ENCODE results near the gene NUDT2. TPM values are rescaled to one million over a fixed set of nuclear protein-coding genes. Genes with fewer than 3 reads are reported as not detected.

Gene NUDT2
- total and polyA plus RNA-seq, 5 donors = 20.5 to 27.4 (median 23.4) TPM

- 86% methylated on average over 2 of the region's 2 CpGs for WGBS
- intact Hi-C loops (cut with DNase I) = no loop called here
Observed at GRCh38 chr9:34317436-34317835, 11.9 kb upstream of the NUDT2 start.

GRCh38 chr9:34318163-34318790 is 11.1 kb upstream of the NUDT2 start:
- H3K9me3 ChIP-seq (ENCODE audit: control insufficient read depth, low read length) = no peaks in the 10 kb centered on the region
- no peak overlapping the region for H3K27ac ChIP-seq (ENCODE audit: low read length)
- DNase-seq (peak in 1 of 3 donors; percentile 55), ATAC-seq (no peak)
- WGBS = 95% methylated on average over 44 of the region's 44 CpGs
- H3K4me1 ChIP-seq (ENCODE audit: control insufficient read depth, insufficient read depth, low read length) = no peaks in the 10 kb centered on the region
- H3K4me3 ChIP-seq (ENCODE audit: low read length) = no peak overlapping the region
- H3K27me3 ChIP-seq (ENCODE audit: control insufficient read depth, insufficient read depth) = no peaks in the 10 kb centered on the region
- intact Hi-C loops (cut with DNase I) = no loop called here

More at GRCh38 chr9:34317436-34317835, 11.9 kb upstream of the NUDT2 start:
- Histone ChIP-seq H3K9me3 (ENCODE audit: control insufficient read depth, low read length) (no peaks in the 10 kb centered on the region), H3K4me3 (ENCODE audit: low read length) (no peak overlapping the region), H3K27me3 (ENCODE audit: control insufficient read depth, insufficient read depth) (no peaks in the 10 kb centered on the region), H3K27ac (ENCODE audit: low read length) (no peak overlapping the region), H3K4me1 (ENCODE audit: control insufficient read depth, insufficient read depth, low read length) (no peaks in the 10 kb centered on the region)
- DNase-seq (no peak), ATAC-seq (no peak)

GRCh38 chr9:34321451-34321850 is 7.9 kb upstream of the NUDT2 start:
- H3K4me3 ChIP-seq (ENCODE audit: low read length) = no peak overlapping the region
- H3K27ac ChIP-seq (ENCODE audit: low read length) = no peak overlapping the region
- 90% methylated on average over 7 of the region's 7 CpGs for WGBS
- DNase-seq = no peak
- intact Hi-C loops (cut with DNase I) = no loop called here
- no peaks in the 10 kb centered on the region for H3K9me3 ChIP-seq (ENCODE audit: control insufficient read depth, low read length)
- no peak for ATAC-seq
- no peaks in the 10 kb centered on the region for H3K4me1 ChIP-seq (ENCODE audit: control insufficient read depth, insufficient read depth, low read length)
- H3K27me3 ChIP-seq (ENCODE audit: control insufficient read depth, insufficient read depth) = no peaks in the 10 kb centered on the region

DNA sequence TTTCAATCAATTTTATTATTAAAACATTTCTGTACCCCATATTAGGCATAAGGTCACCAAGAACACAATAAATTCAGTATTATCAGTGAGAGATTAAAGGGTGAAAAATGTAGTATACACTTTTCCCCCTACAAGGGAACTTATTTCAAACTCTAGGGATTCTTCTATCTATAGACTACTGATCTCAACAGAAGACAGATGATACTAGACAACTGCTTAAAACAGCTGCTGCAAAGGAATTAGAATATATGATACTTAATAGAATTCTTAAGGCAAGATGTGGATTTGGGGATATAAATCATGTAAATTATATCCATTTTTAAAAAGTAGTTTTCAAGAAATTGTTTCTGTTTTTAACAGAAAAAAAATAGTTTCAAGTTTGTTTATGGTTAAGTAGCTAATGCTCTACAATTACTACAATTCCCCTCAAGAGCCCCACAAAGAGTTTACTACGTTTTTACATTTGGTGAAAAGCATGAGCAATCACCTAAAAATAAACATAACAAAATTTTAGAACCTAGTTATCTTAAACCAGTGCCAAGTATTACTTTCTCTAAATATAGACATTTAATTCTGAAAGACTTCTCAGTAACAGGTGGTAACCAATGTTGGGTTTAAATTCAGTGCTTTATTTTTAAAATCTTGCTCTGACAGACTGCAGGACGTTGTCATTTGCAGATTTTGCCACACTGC is 6.3 kb upstream of the NUDT2 start:
- no peaks in the 10 kb centered on the region for H3K9me3 ChIP-seq (ENCODE audit: control insufficient read depth, low read length)
- WGBS = 46% methylated on average over 2 of the region's 2 CpGs
- H3K27ac ChIP-seq (ENCODE audit: low read length) = no peak overlapping the region
- no peak overlapping the region for H3K4me3 ChIP-seq (ENCODE audit: low read length)
- DNase-seq (no peak), ATAC-seq (no peak)
- H3K4me1 ChIP-seq (ENCODE audit: control insufficient read depth, insufficient read depth, low read length) = no peaks in the 10 kb centered on the region
- intact Hi-C loops (cut with DNase I) = no loop called here
- no peaks in the 10 kb centered on the region for H3K27me3 ChIP-seq (ENCODE audit: control insufficient read depth, insufficient read depth)

GRCh38 chr9:34326690-34327089 is 2.7 kb upstream of the NUDT2 start:
- no peak for DNase-seq
- intact Hi-C loops (cut with DNase I) = no loop called here
- Histone ChIP-seq H3K4me1 (ENCODE audit: control insufficient read depth, insufficient read depth, low read length) (no peaks in the 10 kb centered on the region), H3K9me3 (ENCODE audit: control insufficient read depth, low read length) (no peaks in the 10 kb centered on the region), H3K4me3 (ENCODE audit: low read length) (no peak overlapping the region), H3K27ac (ENCODE audit: low read length) (no peak overlapping the region), H3K27me3 (ENCODE audit: control insufficient read depth, insufficient read depth) (no peaks in the 10 kb centered on the region)
- no peak for ATAC-seq
- 81% methylated on average over 1 of the region's 1 CpG for WGBS

DNA sequence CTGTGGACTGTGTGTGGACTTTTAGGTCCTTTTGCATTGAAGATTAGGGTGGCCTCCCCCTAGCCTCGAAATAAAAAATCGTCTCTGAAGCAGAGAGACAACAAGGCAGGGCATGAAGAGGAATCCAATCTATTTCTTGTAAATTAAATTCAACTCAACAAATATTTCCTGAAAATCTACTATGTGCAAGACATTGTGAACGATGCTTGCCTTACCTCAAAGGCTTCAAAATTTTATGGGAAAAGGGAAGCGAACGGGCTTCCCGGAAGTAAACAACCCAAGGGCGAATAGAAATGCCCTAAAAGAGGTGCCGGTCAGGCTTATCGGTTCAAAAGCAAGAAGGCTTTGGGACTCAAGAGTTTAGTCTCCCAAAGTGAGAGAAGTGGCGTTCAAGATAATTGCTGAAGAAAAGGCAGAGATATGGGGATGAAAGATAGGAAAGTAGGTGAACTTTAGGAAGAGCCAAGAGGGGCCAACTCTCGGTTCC is 826 bp upstream of the NUDT2 start:
- intact Hi-C loops (cut with DNase I) = no loop called here
- H3K4me1 ChIP-seq (ENCODE audit: control insufficient read depth, insufficient read depth, low read length) = no peaks in the 10 kb centered on the region
- WGBS = 2% methylated on average over 11 of the region's 11 CpGs
- peak overlapping the region; percentile 57 for H3K4me3 ChIP-seq (ENCODE audit: low read length)
- H3K27me3 ChIP-seq (ENCODE audit: control insufficient read depth, insufficient read depth) = no peaks in the 10 kb centered on the region
- no peak overlapping the region for H3K27ac ChIP-seq (ENCODE audit: low read length)
- no peak for ATAC-seq
- no peak for DNase-seq
- no peaks in the 10 kb centered on the region for H3K9me3 ChIP-seq (ENCODE audit: control insufficient read depth, low read length)

- H3K4me1 ChIP-seq (ENCODE audit: control insufficient read depth, insufficient read depth, low read length) = no peaks in the 10 kb centered on the region
- DNase-seq (no peak), ATAC-seq (no peak)
- no peak overlapping the region for H3K27ac ChIP-seq (ENCODE audit: low read length)
- intact Hi-C loops (cut with DNase I) = loop anchor here (5.0 to 10.0 kb wide), 5 partner anchors 46 to 284 kb away; partner anchors contain the start of genes MYORG (in 1 of the 4) and RPP25L (in 1 of the 4)
- H3K4me3 ChIP-seq (ENCODE audit: low read length) = no peak overlapping the region
- no peaks in the 10 kb centered on the region for H3K9me3 ChIP-seq (ENCODE audit: control insufficient read depth, low read length)
- WGBS = 78% methylated on average over 1 of the region's 1 CpG
- no peaks in the 10 kb centered on the region for H3K27me3 ChIP-seq (ENCODE audit: control insufficient read depth, insufficient read depth)
Observed at GRCh38 chr9:34331196-34331595, 1.8 kb downstream of the NUDT2 start.

DNA sequence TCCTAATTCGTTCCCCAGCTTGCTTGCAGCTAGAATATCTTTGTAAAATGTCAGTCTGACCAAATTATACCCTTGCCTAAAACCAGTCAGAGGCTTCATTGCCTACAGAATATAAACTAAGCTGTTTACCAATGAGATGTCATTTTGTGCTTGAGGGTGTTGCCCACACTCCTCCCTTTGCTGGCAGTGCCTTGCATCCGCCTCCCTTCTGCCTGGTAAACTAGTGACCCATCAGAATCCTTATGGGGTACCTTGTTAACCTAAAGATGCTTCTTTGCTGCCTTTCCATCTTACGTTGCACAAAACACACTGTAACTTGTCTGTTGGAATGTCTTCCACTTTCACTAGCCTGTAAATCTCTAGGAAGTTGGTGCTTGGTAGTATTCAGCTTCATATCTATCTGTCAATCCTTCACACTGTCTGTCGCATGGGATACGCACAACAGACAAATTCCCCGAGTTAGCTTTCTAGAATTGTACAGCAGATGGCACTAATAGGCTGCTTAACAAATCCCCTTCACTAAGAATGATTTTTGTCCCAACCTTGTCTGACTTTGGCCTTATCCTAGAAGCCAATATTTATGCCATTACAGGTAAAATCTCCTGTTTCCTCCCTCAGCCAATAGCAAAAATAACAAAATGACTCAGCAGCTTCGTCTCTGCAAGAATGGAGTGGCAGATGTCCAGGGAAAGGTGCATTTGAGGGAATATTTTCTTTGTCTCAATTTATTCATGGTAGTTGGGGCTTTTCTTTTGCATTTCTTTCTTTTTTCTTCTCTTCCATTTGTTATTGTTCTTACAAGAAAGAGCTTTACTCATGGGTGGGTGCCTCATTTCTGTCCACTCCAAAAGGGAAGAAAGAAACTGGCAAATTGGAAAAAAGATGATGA is 3.0 kb downstream of the NUDT2 start:
- H3K4me1 ChIP-seq (ENCODE audit: control insufficient read depth, insufficient read depth, low read length) = no peaks in the 10 kb centered on the region
- H3K4me3 ChIP-seq (ENCODE audit: low read length) = no peak overlapping the region
- H3K27ac ChIP-seq (ENCODE audit: low read length) = no peak overlapping the region
- ATAC-seq (no peak), DNase-seq (no peak)
- H3K27me3 ChIP-seq (ENCODE audit: control insufficient read depth, insufficient read depth) = no peaks in the 10 kb centered on the region
- 29% methylated on average over 7 of the region's 7 CpGs for WGBS
- H3K9me3 ChIP-seq (ENCODE audit: control insufficient read depth, low read length) = no peaks in the 10 kb centered on the region
- intact Hi-C loops (cut with DNase I) = loop anchor here (2.0 to 10.0 kb wide), 7 partner anchors 45 to 282 kb away; partner anchors contain the start of genes MYORG (in 1 of the 4) and RPP25L (in 1 of the 4)

GRCh38 chr9:34333836-34334235 is 4.5 kb downstream of the NUDT2 start:
- DNase-seq = no peak
- no peaks in the 10 kb centered on the region for H3K27me3 ChIP-seq (ENCODE audit: control insufficient read depth, insufficient read depth)
- intact Hi-C loops (cut with DNase I) = loop anchor here (2.0 to 10.0 kb wide), 8 partner anchors 43 to 281 kb away; partner anchors contain the start of genes MYORG (in 1 of the 4) and RPP25L (in 1 of the 4)
- ATAC-seq = no peak
- no peak overlapping the region for H3K27ac ChIP-seq (ENCODE audit: low read length)
- WGBS = 57% methylated on average over 3 of the region's 3 CpGs
- no peak overlapping the region for H3K4me3 ChIP-seq (ENCODE audit: low read length)
- H3K4me1 ChIP-seq (ENCODE audit: control insufficient read depth, insufficient read depth, low read length) = no peaks in the 10 kb centered on the region
- H3K9me3 ChIP-seq (ENCODE audit: control insufficient read depth, low read length) = no peaks in the 10 kb centered on the region

- WGBS = 38% methylated on average over 1 of the region's 1 CpG
Observed at GRCh38 chr9:34334337-34334824, 5.0 kb downstream of the NUDT2 start.

More at GRCh38 chr9:34334337-34334824, 5.0 kb downstream of the NUDT2 start:
- H3K27ac ChIP-seq (ENCODE audit: low read length) = no peak overlapping the region
- intact Hi-C loops (cut with DNase I) = loop anchor here (2.0 to 10.0 kb wide), 6 partner anchors 43 to 280 kb away; partner anchors contain the start of genes MYORG (in 1 of the 4) and RPP25L (in 1 of the 4)
- H3K4me1 ChIP-seq (ENCODE audit: control insufficient read depth, insufficient read depth, low read length) = no peaks in the 10 kb centered on the region
- no peaks in the 10 kb centered on the region for H3K27me3 ChIP-seq (ENCODE audit: control insufficient read depth, insufficient read depth)
- no peak for DNase-seq
- H3K9me3 ChIP-seq (ENCODE audit: control insufficient read depth, low read length) = no peaks in the 10 kb centered on the region
- no peak for ATAC-seq
- H3K4me3 ChIP-seq (ENCODE audit: low read length) = no peak overlapping the region

Data from right cardiac atrium (tissue), 5 donors.